GM12892 (cell line): ENCODE measurements around the gene TBC1D22A.

Experiments
- DNase-seq: peaks from one replicate; pipeline ENCODE4 v3.0.0; 2011; ENCODE audit not compliant: insufficient read length
- FAIRE-seq: peaks from 2 replicates; lab custom pipeline; 2011; peaks lifted over from hg19 to GRCh38; lab: Jason Lieb, UNC
- POLR2A ChIP-seq: IDR thresholded peaks from 2 replicates; pipeline ENCODE4 v1.6.1; 2011; ENCODE audit warnings: low read depth, low read length, control low read depth
- POLR2AphosphoS5 ChIP-seq: IDR thresholded peaks from 2 replicates; pipeline ENCODE4 v1.6.1; 2011; ENCODE audit warnings: low read depth, low read length, control low read depth
- TAF1 ChIP-seq: IDR thresholded peaks from 2 replicates; pipeline ENCODE4 v1.6.1; 2011; ENCODE audit warnings: low read depth, mild to moderate bottlenecking, control low read depth, low read length, borderline replicate concordance

Gene TBC1D22A

GRCh38 chr22:47098554-47098953, 336.1 kb downstream of the TBC1D22A start:
- TF ChIP-seq POLR2A: no peak
- DNase-seq (no peak), FAIRE-seq (no peak)

- FAIRE-seq (no peak), DNase-seq (no peak)
- no peak for TF ChIP-seq TAF1
Measured at GRCh38 chr22:47100019-47100418, 337.6 kb downstream of the TBC1D22A start.

- DNase-seq (no peak), FAIRE-seq (no peak)
- TF ChIP-seq TAF1 (no peak), POLR2A (no peak), POLR2AphosphoS5 (no peak)
Measured at GRCh38 chr22:47100646-47101200, 338.3 kb downstream of the TBC1D22A start.

GRCh38 chr22:47101321-47101885, 339.0 kb downstream of the TBC1D22A start:
- DNase-seq: no peak
- TF ChIP-seq POLR2A: no peak
- no peak for TF ChIP-seq POLR2AphosphoS5
- TF ChIP-seq TAF1: no peak
- no peak for FAIRE-seq

- TF ChIP-seq POLR2AphosphoS5: no peak
- TF ChIP-seq TAF1: no peak
- TF ChIP-seq POLR2A: no peak
- no peak for FAIRE-seq
- no peak for DNase-seq
Measured at GRCh38 chr22:47102081-47102480, 339.6 kb downstream of the TBC1D22A start.

GRCh38 chr22:47102648-47103047, 340.2 kb downstream of the TBC1D22A start:
- no peak for TF ChIP-seq TAF1
- TF ChIP-seq POLR2A: no peak
- no peak for TF ChIP-seq POLR2AphosphoS5
- no peak for FAIRE-seq
- no peak for DNase-seq

- no peak for FAIRE-seq
- TF ChIP-seq POLR2A (no peak), POLR2AphosphoS5 (no peak), TAF1 (no peak)
- DNase-seq: no peak
Measured at GRCh38 chr22:47105085-47105484, 342.6 kb downstream of the TBC1D22A start.

- FAIRE-seq (no peak), DNase-seq (no peak)
- TF ChIP-seq TAF1 (no peak), POLR2AphosphoS5 (no peak), POLR2A (no peak)
Measured at GRCh38 chr22:47106806-47107205, 344.4 kb downstream of the TBC1D22A start.

- no peak for DNase-seq
- no peak for FAIRE-seq
- TF ChIP-seq POLR2AphosphoS5: no peak
- TF ChIP-seq POLR2A: no peak
Measured at GRCh38 chr22:47107431-47107830, 345.0 kb downstream of the TBC1D22A start.

GRCh38 chr22:47110817-47111443, 348.5 kb downstream of the TBC1D22A start:
- no peak for DNase-seq
- FAIRE-seq: no peak
- TF ChIP-seq POLR2A (no peak), POLR2AphosphoS5 (no peak), TAF1 (no peak)

GRCh38 chr22:47111626-47112581, 349.5 kb downstream of the TBC1D22A start:
- no peak for TF ChIP-seq POLR2AphosphoS5
- TF ChIP-seq POLR2A: no peak
- no peak for TF ChIP-seq TAF1
- no peak for FAIRE-seq
- DNase-seq: no peak

GRCh38 chr22:47112582-47112965, 350.1 kb downstream of the TBC1D22A start:
- DNase-seq (no peak), FAIRE-seq (no peak)
- no peak for TF ChIP-seq POLR2AphosphoS5
- TF ChIP-seq TAF1: no peak
- TF ChIP-seq POLR2A: no peak
